GM18519 (cell line): Measurements from ENCODE around the gene GXYLT2.

ENCODE experiments used
- ATAC-seq: cut with Tn5 transposase; IDR thresholded peaks from one replicate; pipeline ENCODE4 v1.9.1; 2021; ENCODE audit warnings: mild to moderate bottlenecking, moderate library complexity; ENCODE audit not compliant: unreplicated experiment, low FRiP score

The GXYLT2 gene

DNA sequence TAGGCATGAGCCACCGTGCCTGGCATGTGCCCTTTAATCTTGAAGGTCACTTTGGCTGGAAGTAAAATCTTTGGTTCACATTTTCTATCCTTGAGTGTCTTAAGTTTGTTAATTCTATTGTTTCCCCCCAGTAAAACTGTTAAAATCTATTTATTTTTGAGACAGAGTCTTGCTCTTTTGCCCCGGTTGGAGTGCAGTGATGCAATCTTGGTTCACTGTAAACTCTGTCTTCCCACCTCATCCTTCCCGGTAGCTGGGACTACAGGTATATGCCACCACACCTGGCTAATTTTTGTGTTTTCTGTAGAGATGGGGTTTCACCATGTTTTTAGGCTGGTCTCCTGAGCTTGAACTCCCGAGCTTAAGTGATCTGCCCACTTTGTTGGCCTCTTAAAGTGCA is 116.5 kb downstream of the GXYLT2 start:
- ATAC-seq, result no peak

DNA sequence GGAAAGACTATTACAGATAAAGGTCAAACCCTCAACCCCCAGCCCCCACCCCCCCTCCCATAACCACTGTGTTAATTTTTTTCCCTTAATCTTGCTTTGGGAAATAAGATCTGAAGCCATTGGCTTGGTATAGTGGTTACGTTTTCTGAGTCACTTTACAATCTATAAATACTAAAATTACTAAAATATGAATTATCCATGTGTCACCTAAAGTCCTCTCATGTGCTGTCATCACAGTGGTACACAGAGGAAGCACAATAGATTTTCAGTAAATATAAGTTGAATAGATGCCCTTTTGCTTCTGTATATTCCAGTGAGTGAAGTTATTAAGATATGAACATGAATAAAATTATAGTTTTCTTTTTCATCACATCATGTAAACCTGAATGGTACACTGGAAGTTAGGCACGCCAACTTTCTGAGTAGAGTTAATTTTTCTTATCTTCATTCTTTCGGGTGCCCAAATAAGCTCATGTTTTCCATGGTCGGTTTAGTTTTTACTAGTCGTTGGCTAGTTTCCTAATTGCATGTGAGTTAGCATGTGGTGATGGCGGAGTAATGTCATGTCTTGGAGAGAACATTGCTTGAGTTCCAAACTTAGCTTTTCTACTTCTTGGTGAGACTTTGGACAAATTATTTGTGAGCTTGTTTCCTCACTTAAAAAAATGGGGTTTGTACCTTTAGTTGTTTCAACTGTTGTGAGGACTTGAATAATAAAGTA is 120.3 kb downstream of the GXYLT2 start:
- ATAC-seq, result no peak

DNA sequence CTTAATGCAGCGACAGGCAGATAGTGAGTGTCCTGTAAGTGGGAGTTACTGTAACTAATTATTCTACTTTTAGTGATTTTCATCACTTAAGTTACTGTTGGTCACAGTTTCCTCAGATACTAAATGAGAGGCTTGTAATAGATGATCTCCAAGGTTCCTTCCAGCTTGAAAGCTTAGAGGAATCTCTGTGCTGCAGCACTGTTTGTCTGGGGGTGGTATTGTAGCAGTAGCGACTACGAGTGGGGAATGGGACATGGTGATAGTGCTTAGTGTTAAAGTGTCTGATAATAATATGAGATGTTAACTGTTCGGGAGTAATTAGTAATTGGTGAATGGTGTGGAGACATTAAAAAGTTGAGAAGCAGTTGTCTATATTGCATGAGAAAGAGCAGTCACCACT is 121.2 kb downstream of the GXYLT2 start:
- ATAC-seq, result no peak

DNA sequence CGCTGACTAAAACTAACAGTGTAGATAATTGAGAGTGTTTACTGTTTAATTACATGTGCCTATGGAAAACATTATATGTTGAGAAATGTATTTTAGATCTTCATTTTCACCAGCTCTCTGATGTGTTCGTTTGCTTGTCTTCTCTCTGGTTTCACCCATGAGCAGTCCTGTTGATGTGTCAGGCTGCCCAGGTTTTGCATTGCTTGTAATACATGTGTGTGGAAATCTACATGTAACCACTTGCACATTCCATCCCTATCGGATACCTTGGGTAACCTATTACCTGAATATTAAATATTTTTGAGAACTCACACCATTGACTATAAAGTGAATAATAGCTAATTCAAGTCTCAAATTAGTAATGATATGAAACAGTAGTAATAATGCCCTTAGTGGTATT is 121.9 kb downstream of the GXYLT2 start:
- ATAC-seq, result no peak

DNA sequence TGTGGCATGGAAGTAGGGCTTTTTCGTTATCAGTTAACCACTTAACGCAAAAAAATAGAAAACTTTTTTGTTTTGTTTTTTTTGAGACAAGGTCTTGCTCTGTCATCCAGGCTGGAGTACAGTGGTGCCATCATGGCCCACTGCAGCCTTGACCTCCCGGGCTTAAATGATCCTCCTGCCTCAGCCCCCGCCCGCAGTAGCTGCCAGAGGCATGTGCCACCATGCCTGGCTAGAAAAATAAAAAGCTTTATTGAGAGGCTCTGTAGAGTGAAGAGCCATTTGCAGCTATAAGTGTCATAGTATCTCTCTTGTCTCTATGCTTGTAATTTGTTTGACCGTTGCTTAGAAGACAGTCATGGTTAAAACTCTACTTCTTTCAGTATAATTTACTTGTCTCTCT is 122.3 kb downstream of the GXYLT2 start:
- ATAC-seq, result no peak

DNA sequence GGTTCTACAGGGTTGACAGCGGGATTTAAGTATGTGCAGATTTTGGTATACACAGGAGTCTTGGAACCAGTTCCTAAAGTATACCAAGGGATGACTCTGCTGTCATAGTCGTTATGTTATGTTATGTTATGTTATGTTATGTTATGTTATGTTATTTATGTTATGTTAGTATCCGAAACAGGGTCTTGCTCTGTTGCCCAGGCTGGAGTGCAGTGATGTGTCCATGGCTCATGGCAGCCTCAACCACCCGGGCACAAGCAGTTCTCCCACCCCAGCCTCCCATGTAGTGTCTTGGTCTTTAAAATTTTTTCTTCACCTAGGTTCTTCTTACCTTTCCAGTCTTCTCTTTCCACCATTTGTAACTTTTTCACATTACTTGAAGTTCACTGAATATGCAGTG is 130.5 kb downstream of the GXYLT2 start:
- no peak for ATAC-seq

DNA sequence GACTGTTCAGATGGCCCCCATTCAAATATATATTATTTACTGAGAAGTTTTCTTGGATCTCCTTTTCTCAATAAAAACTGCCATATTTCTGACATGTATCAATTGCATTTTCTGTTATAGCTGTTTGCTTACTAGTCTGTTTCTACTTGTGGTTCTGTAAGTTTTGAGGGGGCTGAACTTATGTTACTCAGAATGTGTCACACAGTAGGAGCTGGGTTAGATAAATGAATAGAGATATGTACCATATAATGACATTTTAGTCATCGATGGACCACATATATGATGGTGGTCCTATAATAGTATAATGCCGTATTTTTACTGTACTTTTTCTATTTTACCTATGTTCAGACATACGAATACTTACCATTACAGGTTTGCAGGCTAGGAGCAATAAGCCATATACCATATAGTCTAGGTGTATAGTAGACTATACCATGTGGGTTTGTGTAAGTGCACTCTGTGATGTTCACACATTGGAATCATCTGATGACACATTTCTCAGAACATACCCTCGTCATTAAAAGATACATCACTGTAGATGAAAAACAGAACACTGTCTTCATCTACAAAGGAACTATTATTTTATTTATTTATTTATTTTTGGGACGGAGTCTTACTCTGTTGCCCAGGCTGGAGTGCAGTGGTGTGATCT is 131.1 kb downstream of the GXYLT2 start:
- no peak for ATAC-seq

DNA sequence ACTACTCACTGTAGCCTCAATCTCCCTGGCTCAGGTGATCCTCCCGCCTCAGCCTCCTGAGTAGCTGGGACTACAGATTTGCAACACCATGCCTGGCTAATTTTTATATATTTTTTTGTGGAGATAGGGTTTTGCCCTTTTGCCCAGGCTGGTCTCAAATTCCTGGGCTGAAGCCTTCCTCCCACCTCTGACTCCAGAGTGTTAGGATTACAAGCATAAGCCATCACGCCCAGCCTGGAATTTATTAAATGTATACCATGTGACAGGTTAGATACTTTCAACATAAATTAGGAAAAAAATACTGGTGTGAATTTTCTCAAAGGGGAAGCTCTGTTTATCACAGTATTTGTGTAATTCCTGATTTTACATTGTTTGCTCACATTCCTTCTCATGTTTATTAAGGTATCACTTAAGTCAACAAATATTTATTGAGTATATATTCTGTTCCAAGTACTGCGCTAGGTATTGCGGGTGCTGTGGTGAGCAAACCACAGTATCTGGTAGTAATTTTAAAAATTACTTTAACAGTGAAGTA is 133.5 kb downstream of the GXYLT2 start:
- ATAC-seq, result no peak

DNA sequence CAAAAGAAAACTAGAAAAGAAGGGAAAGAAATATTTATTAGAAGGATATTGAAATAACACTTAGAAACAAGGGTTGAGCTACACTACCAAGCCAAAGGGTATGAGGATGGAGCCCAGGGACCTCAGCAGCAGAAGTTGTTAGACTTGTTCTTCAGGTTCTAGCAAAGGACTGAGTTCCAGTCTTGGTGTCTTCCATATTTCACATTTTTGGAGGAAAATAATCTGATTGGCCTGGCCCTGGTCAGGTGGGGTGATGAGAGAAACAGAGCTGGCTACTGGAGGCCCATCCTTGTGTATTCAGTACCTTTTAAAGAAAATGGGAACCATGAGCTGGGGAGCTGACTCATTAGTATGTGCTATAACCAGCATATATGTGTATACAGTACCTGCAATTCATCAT is 137.0 kb downstream of the GXYLT2 start:
- ATAC-seq, result no peak

DNA sequence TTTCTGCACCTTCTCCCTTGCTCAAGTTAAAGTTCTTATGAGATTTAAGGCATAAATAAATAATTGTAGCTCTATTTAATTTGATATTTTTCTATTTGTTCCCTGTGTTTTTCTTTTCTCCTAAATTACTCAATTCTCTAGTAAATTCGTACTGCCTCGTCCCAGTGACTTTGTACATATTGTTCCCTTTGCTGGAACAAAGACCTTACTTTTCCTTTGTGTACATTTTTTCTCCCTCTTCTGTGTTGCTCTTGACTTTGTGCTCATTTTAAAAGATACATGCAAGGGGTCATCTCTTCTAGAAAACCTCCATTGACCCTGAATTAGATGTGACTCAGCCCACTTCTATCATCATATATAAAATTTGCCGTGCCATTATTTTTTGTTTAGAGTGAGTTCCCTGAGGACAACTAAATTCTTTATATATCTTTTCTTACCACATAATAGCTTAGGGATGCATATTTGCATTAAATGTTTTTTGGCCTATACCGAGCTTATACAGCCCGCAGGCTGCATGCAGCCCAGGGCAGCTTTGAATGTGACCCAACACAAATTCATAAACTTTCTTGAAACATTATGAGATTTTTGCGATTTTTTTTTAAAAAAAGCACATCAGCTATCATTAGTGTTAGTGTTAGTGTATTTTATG is 138.4 kb downstream of the GXYLT2 start:
- ATAC-seq, result no peak
